Spleen (tissue), 11 donors: ENCODE results near the gene CFAP70. TPM values are rescaled to one million over a fixed set of nuclear protein-coding genes. Genes with fewer than 3 reads are reported as not detected.

ENCODE experiments used
- DNase-seq: peaks from one replicate; pipeline ENCODE4 v3.0.0-alpha.2; 2020
- H3K27ac ChIP-seq, 8 donors: fragments of 200-600 bp; sonication (generic) in 7 of 8; 1 replicate in 4 of 8; 2 replicates in 4 of 8; pipeline versions ENCODE4 v1.5.0 to v1.8.0; 2016 to 2021; ENCODE audit warnings: inconsistent platforms in 4 of 8, mild to moderate bottlenecking in 4 of 8, moderate library complexity in 1 of 8
- H3K27me3 ChIP-seq, 7 donors: fragments of 200-600 bp; sonication (generic) in 6 of 7; replicated peaks in 1 of 7; 1 replicate in 4 of 7; 2 replicates in 3 of 7; pipeline versions ENCODE4 v1.5.0 to v1.8.0; 2016 to 2021; ENCODE audit warnings: inconsistent platforms in 3 of 7, mild to moderate bottlenecking in 1 of 7
- H3K36me3 ChIP-seq, 6 donors: fragments of 200-600 bp; sonication (generic) in 5 of 6; 1 replicate in 4 of 6; 2 replicates in 2 of 6; pipeline versions ENCODE4 v1.5.0 to v1.8.0; 2016 to 2021; ENCODE audit warnings: inconsistent platforms in 2 of 6
- H3K4me1 ChIP-seq, 6 donors: fragments of 200-600 bp; sonication (generic) in 5 of 6; 1 replicate in 3 of 6; 2 replicates in 3 of 6; pipeline versions ENCODE4 v1.5.0 to v1.8.0; 2016 to 2021; ENCODE audit warnings: inconsistent platforms in 3 of 6
- H3K4me3 ChIP-seq, 8 donors: fragments of 200-600 bp; sonication (generic) in 7 of 8; 1 replicate in 4 of 8; 2 replicates in 4 of 8; pipeline versions ENCODE4 v1.5.0 to v1.8.0; 2016 to 2021; ENCODE audit warnings: inconsistent platforms in 4 of 8, mild to moderate bottlenecking in 4 of 8, moderate library complexity in 2 of 8
- H3K9me3 ChIP-seq, 8 donors: fragments of 200-600 bp; sonication (generic) in 7 of 8; 1 replicate in 4 of 8; 2 replicates in 4 of 8; pipeline versions ENCODE4 v1.5.0 to v1.8.0; 2016 to 2021; ENCODE audit warnings: inconsistent platforms in 4 of 8
- CTCF ChIP-seq, 11 experiments: fragments of 200-600 bp in 7 of 11; fragments of 450-650 bp in 4 of 11; sonication (generic) in 4 of 11; IDR thresholded peaks in 8 of 11; conservative IDR thresholded peaks in 3 of 11; 1 replicate in 7 of 11; 2 replicates in 4 of 11; pipeline versions ENCODE4 v1.4.0 to v1.8.0; 2016 to 2021; ENCODE audit warnings: antibody characterized with exemption in 11 of 11, inconsistent platforms in 4 of 11, mild to moderate bottlenecking in 1 of 11
- POLR2A ChIP-seq, 3 donors: fragments of 450-650 bp; IDR thresholded peaks; one replicate each; pipeline ENCODE4 v1.5.1; 2017; ENCODE audit warnings: antibody characterized with exemption in 3 of 3, mild to moderate bottlenecking in 1 of 3
- POLR2AphosphoS5 ChIP-seq, 3 donors: sonication (generic); formaldehyde crosslinking; IDR thresholded peaks; one replicate each; pipeline ENCODE4 v1.5.1; 2017; ENCODE audit warnings: antibody characterized with exemption in 3 of 3
- WGBS, 5 donors: extraction: QIAGEN DNeasy Blood & Tissue Kit in 3 of 5; methylation state at CpG; one replicate each; pipeline versions ENCODE4 v1.1.5 to v1.1.7; 2013 to 2018; 5-methylcytosine and 5-hydroxymethylcytosine counted together
- intact Hi-C: fragments of 100-400 bp; cut with DNase I; formaldehyde crosslinking; loops from one replicate; pipeline ENCODE4 v1.15.0; 2023; ENCODE audit warnings: low total_unique reads
- polyA plus RNA-seq, 3 donors: library from polyadenylated mRNA; stranded (reverse); fragments of 200-250 nt; gene quantifications; one replicate each; pipeline ENCODE4 v1.2.1, GENCODE V29; 2013
- total RNA-seq, 7 donors: library from RNA; depleted of rRNA in 3 of 7; stranded (reverse); fragments of >200 nt in 3 of 7; fragmentation: NEBNext Ultra II Directional in 4 of 7; extraction: Animal tissue kit (Norgen Biotek cat#: 25700) in 4 of 7; gene quantifications; one replicate each; pipeline versions ENCODE4 v1.1.0 to v1.2.1, GENCODE V29; 2016 to 2021
- donor health status: healthy with polysubstance abuse.
- donor health status: DM: no; HTN: no; CAD: no; lungs with moderate emphysema.
- donor health status: DM: no; HTN: no; CAD: no.
- donor health status: Bipolar disorder and iron deficiency.
- donor health status: healthy.
- donor health status: DM: no; HTN: no; CAD: no.
- donor health status: DM: yes; HTN: yes; CAD: no.

CFAP70 gene
- total and polyA plus RNA-seq, 10 donors: 1.3 to 5.7 (median 3.0) TPM

- Histone ChIP-seq H3K27me3 (no peaks in the 10 kb centered on the region), H3K4me3 (no peak overlapping the region), H3K9me3 (no peaks in the 10 kb centered on the region), H3K27ac (no peak overlapping the region), H3K4me1 (no peaks in the 10 kb centered on the region), H3K36me3 (peaks cover 0 to 73% (median 26%) of the 10 kb centered on the region in 6 donors)
- intact Hi-C loops: no loop called here
- no peak for DNase-seq
- WGBS, 5 donors: 94 to 100% (median 97%) methylated on average over 1 of the region's 1 CpG
- TF ChIP-seq POLR2A (IDR thresholded peaks at IDR 0.05) (no peak), CTCF (IDR thresholded peaks at IDR 0.05 in 8 of 11, conservative IDR thresholded peaks at IDR 0.05 in 3 of 11) (no peak), POLR2AphosphoS5 (IDR thresholded peaks at IDR 0.05) (no peak)
Observed at GRCh38 chr10:73215749-73216148, 142.9 kb downstream of the CFAP70 start.

- peaks cover 0 to 3% (median 0%) of the 10 kb centered on the region in 8 donors for H3K9me3 ChIP-seq
Observed at GRCh38 chr10:73211106-73211811, 147.4 kb downstream of the CFAP70 start.

GRCh38 chr10:73210395-73211105 is 148.1 kb downstream of the CFAP70 start:
- no peak overlapping the region for H3K27ac ChIP-seq
- no peaks in the 10 kb centered on the region for H3K4me1 ChIP-seq
- peaks cover 0 to 4% (median 0%) of the 10 kb centered on the region in 8 donors for H3K9me3 ChIP-seq
- H3K36me3 ChIP-seq: peaks cover 0 to 71% (median 16%) of the 10 kb centered on the region in 6 donors
- H3K27me3 ChIP-seq: no peaks in the 10 kb centered on the region
- no peak overlapping the region for H3K4me3 ChIP-seq
- no peak for DNase-seq
- intact Hi-C loops: no loop called here
- TF ChIP-seq POLR2AphosphoS5 (IDR thresholded peaks at IDR 0.05): no peak
- no peak for TF ChIP-seq POLR2A (IDR thresholded peaks at IDR 0.05)
- no peak for TF ChIP-seq CTCF (IDR thresholded peaks at IDR 0.05 in 8 of 11, conservative IDR thresholded peaks at IDR 0.05 in 3 of 11)
- 94 to 96% (median 96%) methylated on average over 3 of the region's 3 CpGs for WGBS, 5 donors

More at GRCh38 chr10:73211106-73211811, 147.4 kb downstream of the CFAP70 start:
- no peak overlapping the region for H3K27ac ChIP-seq
- intact Hi-C loops: no loop called here
- WGBS, 5 donors: 83 to 93% (median 84%) methylated on average over 4 of the region's 4 CpGs
- DNase-seq: no peak
- no peaks in the 10 kb centered on the region for H3K4me1 ChIP-seq
- no peaks in the 10 kb centered on the region for H3K27me3 ChIP-seq
- H3K36me3 ChIP-seq: peaks cover 0 to 75% (median 19%) of the 10 kb centered on the region in 6 donors
- no peak overlapping the region for H3K4me3 ChIP-seq
- TF ChIP-seq POLR2A (IDR thresholded peaks at IDR 0.05) (no peak), CTCF (IDR thresholded peaks at IDR 0.05 in 8 of 11, conservative IDR thresholded peaks at IDR 0.05 in 3 of 11) (no peak), POLR2AphosphoS5 (IDR thresholded peaks at IDR 0.05) (no peak)

- DNase-seq: no peak
- intact Hi-C loops: no loop called here
- peaks cover 0 to 4% (median 0%) of the 10 kb centered on the region in 8 donors for H3K9me3 ChIP-seq
- H3K27ac ChIP-seq: no peak overlapping the region
- no peaks in the 10 kb centered on the region for H3K27me3 ChIP-seq
- 62 to 89% (median 80%) methylated on average over 1 of the region's 1 CpG for WGBS, 5 donors
- peaks cover 0 to 66% (median 16%) of the 10 kb centered on the region in 6 donors for H3K36me3 ChIP-seq
- no peaks in the 10 kb centered on the region for H3K4me1 ChIP-seq
- TF ChIP-seq POLR2AphosphoS5 (IDR thresholded peaks at IDR 0.05) (no peak), POLR2A (IDR thresholded peaks at IDR 0.05) (no peak), CTCF (IDR thresholded peaks at IDR 0.05 in 8 of 11, conservative IDR thresholded peaks at IDR 0.05 in 3 of 11) (no peak)
- H3K4me3 ChIP-seq: no peak overlapping the region
Observed at GRCh38 chr10:73209705-73210104, 149.0 kb downstream of the CFAP70 start.
